Measurements from ENCODE around the gene TNK2.
"Not testable (repeated sequence)": the region's sequence is repeated elsewhere in the genome, so short reads cannot be mapped to it uniquely, and the experiment has no call there.

The TNK2 gene

GRCh38 chr3:195868336-195868865 lies 40.0 kb downstream of the TNK2 start:
- DNase-seq = no peak

GRCh38 chr3:195867631-195868335 lies 40.6 kb downstream of the TNK2 start:
- no peak for DNase-seq

- DNase-seq = no peak
Observed at GRCh38 chr3:195866686-195867511, 41.5 kb downstream of the TNK2 start.

GRCh38 chr3:195865752-195866151 lies 42.6 kb downstream of the TNK2 start:
- no peak for DNase-seq

- peak; percentile 80 for DNase-seq
Observed at GRCh38 chr3:195863121-195864061, 45.0 kb downstream of the TNK2 start.

- DNase-seq = not testable (repeated sequence)
Observed at GRCh38 chr3:195862318-195862717, 46.0 kb downstream of the TNK2 start.

- no peak for DNase-seq
Observed at GRCh38 chr3:195860456-195860855, 47.9 kb downstream of the TNK2 start.

- no peak for DNase-seq
Observed at GRCh38 chr3:195859846-195860411, 48.4 kb downstream of the TNK2 start.

GRCh38 chr3:195859061-195859845 lies 49.1 kb downstream of the TNK2 start:
- peak; percentile 54 for DNase-seq

GRCh38 chr3:195856410-195857084 lies 51.8 kb downstream of the TNK2 start:
- DNase-seq = no peak

- DNase-seq = no peak
Observed at GRCh38 chr3:195855471-195856409, 52.6 kb downstream of the TNK2 start.

- DNase-seq = no peak
Observed at GRCh38 chr3:195854628-195855294, 53.6 kb downstream of the TNK2 start.

GRCh38 chr3:195853996-195854395 lies 54.4 kb downstream of the TNK2 start:
- no peak for DNase-seq

- DNase-seq = no peak
Observed at GRCh38 chr3:195853036-195853435, 55.3 kb downstream of the TNK2 start.

- peak; percentile 89 for DNase-seq
Observed at GRCh38 chr3:195850857-195851543, 57.4 kb downstream of the TNK2 start.

- DNase-seq = peak; percentile 40
Observed at GRCh38 chr3:195849322-195850074, 58.9 kb downstream of the TNK2 start.

Measured in fibroblast of skin of scalp (primary cell).